Fibroblast of lung (primary cell): Measurements from ENCODE around the gene ACOX1. TPM values are rescaled to one million over a fixed set of nuclear protein-coding genes. Genes with fewer than 3 reads are reported as not detected.

ENCODE experiments used
- DNase-seq, 2 donors: peaks; one replicate each; pipeline versions ENCODE4 v3.0.0 to v3.0.0-alpha.2; 2010; ENCODE audit warnings: low read depth in 2 of 2
- H2AFZ ChIP-seq: 2 replicates; pipeline ENCODE4 v1.5.1; 2012; ENCODE audit warnings: low read length, control low read depth, inconsistent platforms
- H3K27ac ChIP-seq: 2 replicates; pipeline ENCODE4 v1.5.1; 2011; ENCODE audit warnings: low read length, control low read depth; ENCODE audit not compliant: insufficient read depth
- H3K27me3 ChIP-seq: 2 replicates; pipeline ENCODE4 v1.5.1; 2011; ENCODE audit warnings: mild to moderate bottlenecking, low read length; ENCODE audit not compliant: control insufficient read depth, insufficient read depth
- H3K36me3 ChIP-seq: 2 replicates; pipeline ENCODE4 v1.5.1; 2011; ENCODE audit warnings: low read length; ENCODE audit not compliant: control insufficient read depth, insufficient read depth
- H3K4me1 ChIP-seq: 2 replicates; pipeline ENCODE4 v1.5.1; 2011; ENCODE audit warnings: low read length; ENCODE audit not compliant: control insufficient read depth, insufficient read depth; ENCODE audit errors: extremely low read depth
- H3K4me2 ChIP-seq: 2 replicates; pipeline ENCODE4 v1.5.1; 2011; ENCODE audit warnings: low read length, control low read depth; ENCODE audit not compliant: insufficient read depth; ENCODE audit errors: extremely low read depth
- H3K4me3 ChIP-seq, 4 experiments: fragments of 200-600 bp in 1 of 4; sonication (generic) in 1 of 4; replicated peaks in 1 of 4; 2 replicates each; pipeline ENCODE4 v1.5.1; 2011 to 2016; ENCODE audit warnings: low read length in 4 of 4, low read depth in 3 of 4, mild to moderate bottlenecking in 3 of 4, control low read depth in 2 of 4, inconsistent platforms in 1 of 4, mixed read lengths in 1 of 4; ENCODE audit not compliant: insufficient read depth in 1 of 4; ENCODE audit errors: control extremely low read depth in 1 of 4
- H3K79me2 ChIP-seq: 2 replicates; pipeline ENCODE4 v1.5.1; 2012; ENCODE audit warnings: mild to moderate bottlenecking, low read length, inconsistent platforms; ENCODE audit not compliant: control insufficient read depth, insufficient read depth
- H3K9ac ChIP-seq: 2 replicates; pipeline ENCODE4 v1.5.1; 2011; ENCODE audit warnings: mild to moderate bottlenecking, low read length, control low read depth; ENCODE audit not compliant: insufficient read depth
- H3K9me3 ChIP-seq: 2 replicates; pipeline ENCODE4 v1.5.1; 2012; ENCODE audit warnings: low read depth, low read length; ENCODE audit not compliant: control insufficient read depth, insufficient read depth
- H4K20me1 ChIP-seq: 2 replicates; pipeline ENCODE4 v1.5.1; 2011; ENCODE audit warnings: low read length; ENCODE audit not compliant: control insufficient read depth, insufficient read depth; ENCODE audit errors: extremely low read depth
- CTCF ChIP-seq, 2 donors: IDR thresholded peaks in 1 of 2; conservative IDR thresholded peaks in 1 of 2; 1 replicate in 1 of 2; 2 replicates in 1 of 2; pipeline ENCODE4 v1.5.1; 2011 to 2012; ENCODE audit warnings: low read length in 2 of 2, control low read depth in 1 of 2, inconsistent platforms in 1 of 2, low read depth in 1 of 2, mild to moderate bottlenecking in 1 of 2
- EZH2 ChIP-seq: IDR thresholded peaks from 2 replicates; pipeline ENCODE4 v1.5.1; 2012; ENCODE audit warnings: low read length, control low read depth, mild to moderate bottlenecking; ENCODE audit errors: missing control alignments
- polyA plus RNA-seq, 2 donors: library from polyadenylated mRNA; depleted of rRNA in 1 of 2; stranded (reverse) in 1 of 2; unstranded in 1 of 2; fragments of >200 nt; gene quantifications; 2 replicates each; pipeline ENCODE4 v1.2.1, GENCODE V29; 2011 to 2012; ENCODE audit warnings: missing spikeins in 1 of 2
- total RNA-seq: library from RNA; depleted of rRNA; stranded (reverse); fragments of >200 nt; gene quantifications from 2 replicates; pipeline ENCODE4 v1.2.1, GENCODE V29; 2014

The ACOX1 gene
- total and polyA plus RNA-seq, 2 donors (not counting 1 experiment from before 2014, with no cell fraction given), result 30.0 to 70.5 TPM

GRCh38 chr17:75891605-75892555, 87.1 kb downstream of the ACOX1 start:
- Histone ChIP-seq H4K20me1 (peaks cover 2% of the 10 kb centered on the region), H3K27me3 (no peaks in the 10 kb centered on the region), H3K27ac (no peak overlapping the region), H3K79me2 (peaks cover 12% of the 10 kb centered on the region), H3K4me1 (peaks cover 7% of the 10 kb centered on the region), H3K36me3 (peaks cover 11% of the 10 kb centered on the region), H3K9me3 (no peaks in the 10 kb centered on the region), H3K4me2 (no peak overlapping the region), H2AFZ (no peak overlapping the region), H3K9ac (no peak overlapping the region), H3K4me3 (no peak overlapping the region)
- TF ChIP-seq CTCF (conservative IDR thresholded peaks at IDR 0.05 in 1 of 2, IDR thresholded peaks at IDR 0.05 in 1 of 2; ENCODE audit: low read depth in 1 of 2, low read length in 2 of 2), result no peak
- no peak for TF ChIP-seq EZH2
- DNase-seq, result no peak

Other genes with a start within 250 kb of the ACOX1 start
- gene GALK1, start 214.0 kb downstream of the ACOX1 start, total RNA-seq, result 36.7 and 62.8 TPM in 2 replicates
- gene GALK1, start 214.0 kb downstream of the ACOX1 start, polyA plus RNA-seq, result 8.6 and 10.2 TPM in 2 replicates
- 11.3 and 15.0 TPM in 2 replicates for gene UNK, start 194.4 kb downstream of the ACOX1 start, total RNA-seq
- gene UNK, start 194.4 kb downstream of the ACOX1 start, polyA plus RNA-seq, result 15.2 and 18.0 TPM in 2 replicates
- gene UNC13D, start 134.8 kb downstream of the ACOX1 start, total RNA-seq, result 1.5 TPM in 2 replicates
- 0.12 and 0.22 TPM in 2 replicates for gene UNC13D, start 134.8 kb downstream of the ACOX1 start, polyA plus RNA-seq
- 20.5 and 39.5 TPM in 2 replicates for gene WBP2, start 123.8 kb downstream of the ACOX1 start, total RNA-seq
- 53.4 and 56.1 TPM in 2 replicates for gene WBP2, start 123.8 kb downstream of the ACOX1 start, polyA plus RNA-seq
- gene TRIM47, start 100.6 kb downstream of the ACOX1 start, total RNA-seq, result 16.0 and 18.2 TPM in 2 replicates
- 2.2 and 4.8 TPM in 2 replicates for gene TRIM47, start 100.6 kb downstream of the ACOX1 start, polyA plus RNA-seq
- gene TRIM65, start 82.2 kb downstream of the ACOX1 start, total RNA-seq, result 15.9 and 17.2 TPM in 2 replicates
- 4.3 TPM in 2 replicates for gene TRIM65, start 82.2 kb downstream of the ACOX1 start, polyA plus RNA-seq
- gene MRPL38, start 74.3 kb downstream of the ACOX1 start, total RNA-seq, result 30.8 and 36.0 TPM in 2 replicates
- 19.3 and 29.7 TPM in 2 replicates for gene MRPL38, start 74.3 kb downstream of the ACOX1 start, polyA plus RNA-seq
- gene FBF1, start 38.1 kb downstream of the ACOX1 start, total RNA-seq, result 10.5 and 11.2 TPM in 2 replicates
- 1.6 and 2.6 TPM in 2 replicates for gene FBF1, start 38.1 kb downstream of the ACOX1 start, polyA plus RNA-seq
- gene TEN1, start 74 bp upstream of the ACOX1 start, total RNA-seq, result 9.4 and 12.6 TPM in 2 replicates
- 10.3 and 11.4 TPM in 2 replicates for gene TEN1, start 74 bp upstream of the ACOX1 start, polyA plus RNA-seq
- 1.3 TPM in 2 replicates for gene CDK3, start 21.7 kb upstream of the ACOX1 start, total RNA-seq
- gene CDK3, start 21.7 kb upstream of the ACOX1 start, polyA plus RNA-seq, result 1.7 and 2.3 TPM in 2 replicates
- not detected in 2 replicates for gene EVPL, start 48.1 kb upstream of the ACOX1 start, total RNA-seq
- gene EVPL, start 48.1 kb upstream of the ACOX1 start, polyA plus RNA-seq, result not detected in 2 replicates
- gene SRP68, start 93.4 kb upstream of the ACOX1 start, total RNA-seq, result 23.6 and 34.0 TPM in 2 replicates
- gene SRP68, start 93.4 kb upstream of the ACOX1 start, polyA plus RNA-seq, result 68.6 and 81.5 TPM in 2 replicates
- not detected in 2 replicates for gene GALR2, start 95.6 kb upstream of the ACOX1 start, total RNA-seq
- not detected in 2 replicates for gene GALR2, start 95.6 kb upstream of the ACOX1 start, polyA plus RNA-seq
- gene ZACN, start 100.0 kb upstream of the ACOX1 start, total RNA-seq, result not detected in 2 replicates
- not detected in 2 replicates for gene ZACN, start 100.0 kb upstream of the ACOX1 start, polyA plus RNA-seq
- gene EXOC7, start 124.6 kb upstream of the ACOX1 start, total RNA-seq, result 76.8 and 88.8 TPM in 2 replicates
- 66.8 and 85.4 TPM in 2 replicates for gene EXOC7, start 124.6 kb upstream of the ACOX1 start, polyA plus RNA-seq
- gene FOXJ1, start 162.1 kb upstream of the ACOX1 start, total RNA-seq, result not detected in 2 replicates
- not detected in 2 replicates for gene FOXJ1, start 162.1 kb upstream of the ACOX1 start, polyA plus RNA-seq